Adrenal gland (tissue), 5 donors: ENCODE data around the gene ZNF396.

Source experiments
- CTCF ChIP-seq, 6 experiments: fragments of 450-650 bp in 4 of 6; fragments of 200-600 bp in 2 of 6; sonication (generic) in 1 of 6; IDR thresholded peaks; 1 replicate in 5 of 6; 2 replicates in 1 of 6; pipeline versions ENCODE4 v1.5.1 to v1.8.0; 2016 to 2021; ENCODE audit warnings: antibody characterized with exemption in 6 of 6, mild to moderate bottlenecking in 2 of 6, moderate library complexity in 1 of 6
- POLR2A ChIP-seq, 2 donors: fragments of 450-650 bp; IDR thresholded peaks; one replicate each; pipeline ENCODE4 v1.6.1; 2017; ENCODE audit warnings: antibody characterized with exemption in 2 of 2, mild to moderate bottlenecking in 2 of 2, moderate library complexity in 1 of 2
- donor health status: DM: no; HTN: no; CAD: no.

- TF ChIP-seq CTCF (IDR thresholded peaks at IDR 0.05) (no peak), POLR2A (IDR thresholded peaks at IDR 0.05) (no peak)
Measured at GRCh38 chr18:35378574-35378896, 1.4 kb upstream of the ZNF396 start.
